ENCODE measurements around the gene DCAF5. TPM values are rescaled to one million over a fixed set of nuclear protein-coding genes. Genes with fewer than 3 reads are reported as not detected.

Gene DCAF5, protein sequence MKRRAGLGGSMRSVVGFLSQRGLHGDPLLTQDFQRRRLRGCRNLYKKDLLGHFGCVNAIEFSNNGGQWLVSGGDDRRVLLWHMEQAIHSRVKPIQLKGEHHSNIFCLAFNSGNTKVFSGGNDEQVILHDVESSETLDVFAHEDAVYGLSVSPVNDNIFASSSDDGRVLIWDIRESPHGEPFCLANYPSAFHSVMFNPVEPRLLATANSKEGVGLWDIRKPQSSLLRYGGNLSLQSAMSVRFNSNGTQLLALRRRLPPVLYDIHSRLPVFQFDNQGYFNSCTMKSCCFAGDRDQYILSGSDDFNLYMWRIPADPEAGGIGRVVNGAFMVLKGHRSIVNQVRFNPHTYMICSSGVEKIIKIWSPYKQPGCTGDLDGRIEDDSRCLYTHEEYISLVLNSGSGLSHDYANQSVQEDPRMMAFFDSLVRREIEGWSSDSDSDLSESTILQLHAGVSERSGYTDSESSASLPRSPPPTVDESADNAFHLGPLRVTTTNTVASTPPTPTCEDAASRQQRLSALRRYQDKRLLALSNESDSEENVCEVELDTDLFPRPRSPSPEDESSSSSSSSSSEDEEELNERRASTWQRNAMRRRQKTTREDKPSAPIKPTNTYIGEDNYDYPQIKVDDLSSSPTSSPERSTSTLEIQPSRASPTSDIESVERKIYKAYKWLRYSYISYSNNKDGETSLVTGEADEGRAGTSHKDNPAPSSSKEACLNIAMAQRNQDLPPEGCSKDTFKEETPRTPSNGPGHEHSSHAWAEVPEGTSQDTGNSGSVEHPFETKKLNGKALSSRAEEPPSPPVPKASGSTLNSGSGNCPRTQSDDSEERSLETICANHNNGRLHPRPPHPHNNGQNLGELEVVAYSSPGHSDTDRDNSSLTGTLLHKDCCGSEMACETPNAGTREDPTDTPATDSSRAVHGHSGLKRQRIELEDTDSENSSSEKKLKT
- 19.8 TPM for total RNA-seq (2013)
- 10 to 100 TPM; 22.2 to 55.1 (median 30.6) TPM for polyA plus RNA-seq
- polyA minus RNA-seq = 19.1 and 29.9 TPM in 2 replicates
- 13.0 to 69.8 (median 49.4) reads per million in 11 experiments for total RNA-seq

GRCh38 chr14:69152902-69153151, at the start of gene DCAF5:
Gene DCAF5, minus strand, starts transcription at chr14:69153119. Its CDS starts 141 bp downstream, at chr14:69152978.
- Mint-ChIP-seq H3K27ac (peak within 1 kb of the TSS; percentile 88 to 94 (median 93)), H3K4me3 (peak within 1 kb of the TSS; percentile 84 to 98), H3K4me1 (peaks cover 27% of the 10 kb centered on the region), H3K27me3 (ENCODE audit: low read depth in 3 of 3) (peaks cover 3 to 29% (median 28%) of the 10 kb centered on the region in 3 donors), H3K9me3 (no peaks in the 10 kb centered on the region), H3K36me3 (peaks cover 9 to 13% of the 10 kb centered on the region in 2 donors)
- Histone ChIP-seq H3K36me3 (replicated peaks in 1 of 2; ENCODE audit: control insufficient read depth in 1 of 2, insufficient read depth in 2 of 2, low read length in 2 of 2) (peaks cover 8 to 15% of the 10 kb centered on the region in 2 donors), H3K4me2 (replicated peaks; ENCODE audit: extremely low read depth, low read length, poor library complexity, severe bottlenecking) (peak within 1 kb of the TSS; percentile 96), H3K27me3 (ENCODE audit: control insufficient read depth in 2 of 2, insufficient read depth in 2 of 2, low read length in 2 of 2) (peaks cover 7 to 34% of the 10 kb centered on the region in 2 donors), H3K9ac (ENCODE audit: insufficient read depth, low read length, poor library complexity, severe bottlenecking) (peak within 1 kb of the TSS; percentile 91), H3K79me2 (ENCODE audit: insufficient read depth, low read length) (peaks cover 50% of the 10 kb centered on the region), H2AFZ (ENCODE audit: insufficient read depth, low read depth, low read length, poor library complexity, severe bottlenecking) (peak within 1 kb of the TSS; percentile 98), H3K4me3 (replicated peaks in 1 of 3; ENCODE audit: low read depth in 2 of 3, low read length in 3 of 3) (peak within 1 kb of the TSS; percentile 72 to 98 (median 94)), H3K4me1 (ENCODE audit: control insufficient read depth in 1 of 2, insufficient read depth in 2 of 2, low read length in 2 of 2) (peaks cover 14 to 24% of the 10 kb centered on the region in 2 donors), H4K20me1 (ENCODE audit: insufficient read depth, low read length) (peaks cover 32% of the 10 kb centered on the region), H3K9me3 (replicated peaks in 1 of 2; ENCODE audit: control insufficient read depth in 1 of 2, insufficient read depth in 1 of 2, low read length in 2 of 2) (no peaks in the 10 kb centered on the region), H3K27ac (ENCODE audit: low read depth in 1 of 2, low read length in 2 of 2) (peak within 1 kb of the TSS; percentile 86 to 89)
- TF ChIP-seq, protein P1, sequence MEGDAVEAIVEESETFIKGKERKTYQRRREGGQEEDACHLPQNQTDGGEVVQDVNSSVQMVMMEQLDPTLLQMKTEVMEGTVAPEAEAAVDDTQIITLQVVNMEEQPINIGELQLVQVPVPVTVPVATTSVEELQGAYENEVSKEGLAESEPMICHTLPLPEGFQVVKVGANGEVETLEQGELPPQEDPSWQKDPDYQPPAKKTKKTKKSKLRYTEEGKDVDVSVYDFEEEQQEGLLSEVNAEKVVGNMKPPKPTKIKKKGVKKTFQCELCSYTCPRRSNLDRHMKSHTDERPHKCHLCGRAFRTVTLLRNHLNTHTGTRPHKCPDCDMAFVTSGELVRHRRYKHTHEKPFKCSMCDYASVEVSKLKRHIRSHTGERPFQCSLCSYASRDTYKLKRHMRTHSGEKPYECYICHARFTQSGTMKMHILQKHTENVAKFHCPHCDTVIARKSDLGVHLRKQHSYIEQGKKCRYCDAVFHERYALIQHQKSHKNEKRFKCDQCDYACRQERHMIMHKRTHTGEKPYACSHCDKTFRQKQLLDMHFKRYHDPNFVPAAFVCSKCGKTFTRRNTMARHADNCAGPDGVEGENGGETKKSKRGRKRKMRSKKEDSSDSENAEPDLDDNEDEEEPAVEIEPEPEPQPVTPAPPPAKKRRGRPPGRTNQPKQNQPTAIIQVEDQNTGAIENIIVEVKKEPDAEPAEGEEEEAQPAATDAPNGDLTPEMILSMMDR (IDR thresholded peaks at IDR 0.05) = no peak
- intact Hi-C loops (cut with micrococcal nuclease) = no loop called here
- DNase-seq = no peak
- WGBS (ENCODE audit: insufficient coverage) = 0% methylated on average over 26 of the region's 26 CpGs

GRCh38 chr14:69199786-69200185, 46.9 kb upstream of the DCAF5 start:
- Histone ChIP-seq H3K4me2 (replicated peaks; ENCODE audit: extremely low read depth, low read length, poor library complexity, severe bottlenecking) (no peak overlapping the region), H3K9ac (ENCODE audit: insufficient read depth, low read length, poor library complexity, severe bottlenecking) (no peak overlapping the region), H3K27me3 (ENCODE audit: control insufficient read depth in 2 of 2, insufficient read depth in 2 of 2, low read length in 2 of 2) (no peaks in the 10 kb centered on the region), H3K4me1 (ENCODE audit: control insufficient read depth in 1 of 2, insufficient read depth in 2 of 2, low read length in 2 of 2) (no peaks in the 10 kb centered on the region), H2AFZ (ENCODE audit: insufficient read depth, low read depth, low read length, poor library complexity, severe bottlenecking) (no peak overlapping the region), H3K27ac (ENCODE audit: low read depth in 1 of 2, low read length in 2 of 2) (no peak overlapping the region), H3K4me3 (replicated peaks in 1 of 3; ENCODE audit: low read depth in 2 of 3, low read length in 3 of 3) (no peak overlapping the region), H4K20me1 (ENCODE audit: insufficient read depth, low read length) (no peaks in the 10 kb centered on the region), H3K79me2 (ENCODE audit: insufficient read depth, low read length) (no peaks in the 10 kb centered on the region), H3K9me3 (replicated peaks in 1 of 2; ENCODE audit: control insufficient read depth in 1 of 2, insufficient read depth in 1 of 2, low read length in 2 of 2) (no peaks in the 10 kb centered on the region), H3K36me3 (replicated peaks in 1 of 2; ENCODE audit: control insufficient read depth in 1 of 2, insufficient read depth in 2 of 2, low read length in 2 of 2) (no peaks in the 10 kb centered on the region)
- no peak overlapping the region for H3K27ac Mint-ChIP-seq
- no peak overlapping the region for H3K4me3 Mint-ChIP-seq
- no peaks in the 10 kb centered on the region for H3K4me1 Mint-ChIP-seq
- H3K36me3 Mint-ChIP-seq = peaks cover 0 to 6% of the 10 kb centered on the region in 2 donors
- DNase-seq = no peak
- intact Hi-C loops (cut with micrococcal nuclease) = no loop called here
- WGBS (ENCODE audit: insufficient coverage) = 90% methylated on average over 4 of the region's 10 CpGs
- peaks cover 0 to 2% (median 0%) of the 10 kb centered on the region in 3 donors for H3K27me3 Mint-ChIP-seq (ENCODE audit: low read depth in 3 of 3)
- no peaks in the 10 kb centered on the region for H3K9me3 Mint-ChIP-seq
- TF ChIP-seq, protein P1 (IDR thresholded peaks at IDR 0.05) = no peak

All from CD14-positive monocyte (primary cell).